NCI-H2107 treated with DMSO at 0.1 percent for 48 hours (cell line): ENCODE data around the gene ZBTB7C.

ENCODE experiments used
- DNase-seq: peaks from one replicate; lab custom pipeline; 2025; ENCODE audit not compliant: unreplicated experiment; lab: John Stamatoyannopoulos, UW

ZBTB7C gene

DNA sequence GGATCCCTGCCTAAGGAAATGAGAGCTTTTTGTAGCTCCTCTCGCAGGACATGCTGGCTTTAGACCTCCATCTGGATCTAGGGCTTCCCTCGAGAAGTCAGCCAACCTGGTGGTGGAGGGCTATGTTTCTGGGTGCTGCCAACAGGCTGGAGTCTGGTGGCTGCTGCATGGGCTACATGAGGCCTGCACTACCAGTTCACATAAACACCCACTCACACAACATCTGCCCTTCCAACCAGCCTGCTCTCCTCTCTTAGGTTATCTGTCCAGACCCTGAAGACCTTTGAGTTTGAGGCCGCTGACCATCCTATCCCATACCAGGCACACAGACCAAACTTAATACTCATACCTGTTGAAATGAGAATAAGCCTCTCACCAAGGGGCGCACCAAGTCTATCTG, 427.4 kb downstream of the ZBTB7C start:
- no peak for DNase-seq

- no peak for DNase-seq
These were observed 427.9 kb downstream of the ZBTB7C start for GRCh38 chr18:47981320-47981719.

- no peak for DNase-seq
These were observed 429.5 kb downstream of the ZBTB7C start for GRCh38 chr18:47979611-47980200.

GRCh38 chr18:47978603-47979002, 430.6 kb downstream of the ZBTB7C start:
- no peak for DNase-seq

- no peak for DNase-seq
These were observed 431.0 kb downstream of the ZBTB7C start for GRCh38 chr18:47978141-47978540.
